GM23338 (cell line): ENCODE measurements around the gene RBPJ.

Source experiments
- CREB1 ChIP-seq: fragments of 250-450 bp; sonication (Bioruptor Pico); IDR thresholded peaks from 2 replicates; pipeline ENCODE4 v1.5.0; 2020; ENCODE audit warnings: low read depth, mild to moderate bottlenecking, moderate library complexity
- CTCF ChIP-seq, 2 experiments: fragments of 200-600 bp in 1 of 2; sonication (generic) in 1 of 2; conservative IDR thresholded peaks; 2 replicates each; pipeline versions ENCODE4 v1.5.1 to v1.6.1; 2016 to 2017; ENCODE audit warnings: antibody characterized with exemption in 2 of 2, low read depth in 2 of 2, mild to moderate bottlenecking in 2 of 2, moderate library complexity in 1 of 2
- ETS1 ChIP-seq: IDR thresholded peaks from 2 replicates; pipeline ENCODE4 v1.6.1; 2016; ENCODE audit warnings: antibody characterized with exemption
- EZH2 ChIP-seq: fragments of 200-600 bp; sonication (generic); IDR thresholded peaks from one replicate; pipeline ENCODE4 v1.8.0; 2017; ENCODE audit warnings: antibody characterized with exemption, mild to moderate bottlenecking, low read depth; ENCODE audit not compliant: unreplicated experiment
- EZH2phosphoT487 ChIP-seq: fragments of 200-600 bp; sonication (generic); IDR thresholded peaks from one replicate; pipeline ENCODE4 v1.8.1; 2018; ENCODE audit warnings: antibody characterized with exemption; ENCODE audit not compliant: unreplicated experiment
- JUNB ChIP-seq: IDR thresholded peaks from one replicate; pipeline ENCODE4 v1.6.1; 2016; ENCODE audit warnings: antibody characterized with exemption; ENCODE audit not compliant: unreplicated experiment
- NANOG ChIP-seq: IDR thresholded peaks from 2 replicates; pipeline ENCODE4 v1.6.1; 2016; ENCODE audit warnings: antibody characterized with exemption, borderline replicate concordance
- POLR2AphosphoS5 ChIP-seq: IDR thresholded peaks from 2 replicates; pipeline ENCODE4 v1.6.1; 2016; ENCODE audit warnings: antibody characterized with exemption, low read depth
- REST ChIP-seq: IDR thresholded peaks from one replicate; pipeline ENCODE4 v1.6.1; 2018; ENCODE audit warnings: antibody characterized with exemption; ENCODE audit not compliant: unreplicated experiment
- ZNF114 ChIP-seq: fragments of 250-450 bp; sonication (Bioruptor Pico); IDR thresholded peaks from 2 replicates; pipeline ENCODE4 v1.5.0; 2020; ENCODE audit warnings: mild to moderate bottlenecking, moderate library complexity
- ZNF331 ChIP-seq: fragments of 250-450 bp; sonication (Bioruptor Pico); IDR thresholded peaks from 2 replicates; pipeline ENCODE4 v1.5.0; 2020; ENCODE audit warnings: low read depth, mild to moderate bottlenecking, moderate library complexity

DNA sequence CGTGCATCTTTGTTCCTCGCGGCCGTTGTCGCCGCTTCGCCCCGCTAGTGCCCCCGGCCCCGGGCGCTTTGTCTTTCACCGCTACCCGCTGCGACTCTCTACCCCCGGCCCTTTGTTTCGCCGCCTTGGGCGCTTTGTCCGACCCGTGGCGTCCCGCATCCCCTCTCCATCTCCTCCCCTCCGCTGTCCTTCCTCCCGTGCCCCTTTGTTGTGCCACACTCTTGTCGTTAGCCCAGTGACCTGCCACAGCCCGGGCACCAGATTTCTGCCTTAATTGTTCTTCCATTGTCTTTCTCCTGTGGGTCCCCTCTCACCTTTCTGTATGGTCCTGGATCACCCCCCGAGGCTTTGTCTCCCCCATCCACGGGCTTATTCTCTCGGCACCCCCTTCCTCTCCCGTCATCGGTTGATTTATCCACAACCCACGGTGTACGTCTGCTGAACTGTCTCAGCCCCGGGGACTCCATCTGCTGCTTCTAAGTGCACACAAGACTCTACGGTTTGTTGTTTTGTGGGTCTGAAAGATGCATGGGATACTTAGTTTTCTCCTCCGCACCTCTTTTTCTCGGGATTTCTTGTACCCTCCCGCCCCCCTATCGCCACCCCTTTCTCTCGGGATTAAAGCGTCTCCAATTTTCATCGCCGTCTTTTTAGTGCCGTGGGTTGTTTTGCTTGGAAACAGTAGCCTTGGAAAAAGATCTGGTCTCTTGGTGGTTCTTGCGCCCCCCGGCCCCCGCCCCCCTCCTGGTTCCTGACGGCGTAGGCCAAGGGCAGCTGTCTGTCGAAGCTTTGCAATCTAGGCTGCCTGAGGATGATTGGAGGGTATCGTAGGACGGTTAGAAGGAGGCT lies 783 bp downstream of the RBPJ start:
- TF ChIP-seq CTCF (conservative IDR thresholded peaks at IDR 0.05; ENCODE audit: low read depth in 2 of 2) (no peak), REST (no peak), EZH2 (no peak), POLR2AphosphoS5 (no peak), EZH2phosphoT487 (no peak), ETS1 (no peak), JUNB (no peak), CREB1 (CRISPR knock-in tag) (no peak), ZNF331 (CRISPR knock-in tag) (no peak), NANOG (no peak), ZNF114 (CRISPR knock-in tag) (no peak)
